K562 (cell line): ENCODE results near the gene AADAC. TPM values are rescaled to one million over a fixed set of nuclear protein-coding genes. Genes with fewer than 3 reads are reported as not detected.

Experiments
- ATAC-seq: fragments of 200-7000 bp; cut with Tn5 transposase; 3 replicates; pipeline ENCODE4 v1.9.1; 2020; ENCODE audit warnings: moderate library complexity
- BruUV-seq: library from RNA; stranded (reverse); fragments of 400-500 nt; replicated peaks from 2 replicates; lab custom pipeline; 2021; lab: Mats Ljungman, UMichigan
- CTCF ChIA-PET: fragments of 300-600 bp; formaldehyde crosslinking; extraction: SDS; loops from one replicate; lab custom pipeline; 2021; ENCODE audit warnings: low intra/inter-chr PET ratio; lab: Yijun Ruan, JAX
- POLR2A ChIA-PET: fragments of 300-600, 350-650 bp; sonication (Branson Sonifier 250); formaldehyde crosslinking; extraction: SDS; loops from one replicate; lab custom pipeline; 2021; ENCODE audit warnings: antibody characterized with exemption, inconsistent platforms; lab: Yijun Ruan, JAX
- DNase-seq, 4 experiments: peaks; one replicate each; pipeline versions ENCODE4 v3.0.0 to v3.0.0-alpha.2; 2011 to 2018; ENCODE audit warnings: low spot score in 3 of 4, mixed read lengths in 3 of 4; ENCODE audit errors: extremely low read depth in 1 of 4
- FAIRE-seq: peaks from 2 replicates; lab custom pipeline; 2011; peaks lifted over from hg19 to GRCh38; lab: Jason Lieb, UNC
- H2AFZ ChIP-seq: 2 replicates; pipeline ENCODE4 v1.6.0; 2011; ENCODE audit warnings: low read depth, low read length, control low read depth, inconsistent platforms
- H3K27ac ChIP-seq: fragments of 200-600 bp; 3 replicates; pipeline ENCODE4 v1.8.0; 2011; ENCODE audit warnings: low read depth, mild to moderate bottlenecking, control low read depth, inconsistent platforms, low read length, moderate library complexity, mixed read lengths; ENCODE audit errors: extremely low read depth
- H3K27me3 ChIP-seq, 2 experiments: fragments of 300-600 bp in 1 of 2; 2 replicates in 1 of 2; 3 replicates in 1 of 2; pipeline versions ENCODE4 v1.6.0 to v1.8.0; 2011; ENCODE audit warnings: inconsistent platforms in 2 of 2, low read length in 2 of 2, mild to moderate bottlenecking in 1 of 2, mixed read lengths in 1 of 2, moderate library complexity in 1 of 2; ENCODE audit not compliant: control insufficient read depth in 2 of 2, insufficient read depth in 2 of 2
- H3K36me3 ChIP-seq: fragments of 300-600 bp; 3 replicates; pipeline ENCODE4 v1.8.0; 2011; ENCODE audit warnings: mild to moderate bottlenecking, low read length, inconsistent platforms; ENCODE audit not compliant: control insufficient read depth, insufficient read depth
- H3K4me1 ChIP-seq, 2 experiments: fragments of 200-600 bp in 1 of 2; replicated peaks in 1 of 2; 2 replicates in 1 of 2; 3 replicates in 1 of 2; pipeline versions ENCODE4 v1.5.1 to v1.8.0; 2011; ENCODE audit warnings: inconsistent platforms in 2 of 2, low read length in 2 of 2, mild to moderate bottlenecking in 1 of 2, mixed read lengths in 1 of 2, moderate library complexity in 1 of 2; ENCODE audit not compliant: control insufficient read depth in 2 of 2, insufficient read depth in 2 of 2
- H3K4me2 ChIP-seq: 2 replicates; pipeline ENCODE4 v1.6.1; 2011; ENCODE audit warnings: low read length, control low read depth, inconsistent platforms, mixed read lengths; ENCODE audit not compliant: insufficient read depth
- H3K4me3 ChIP-seq: fragments of 200-600 bp; sonication (generic), shearing (Covaris generic); 2 replicates; pipeline ENCODE4 v1.5.1; 2016; ENCODE audit warnings: control low read depth, inconsistent platforms
- H3K79me2 ChIP-seq: fragments of 200-600 bp; 3 replicates; pipeline ENCODE4 v1.8.0; 2011; ENCODE audit warnings: low read length, inconsistent platforms; ENCODE audit not compliant: control insufficient read depth, insufficient read depth
- H3K9ac ChIP-seq, 2 experiments: 2 replicates each; pipeline versions ENCODE4 v1.6.0 to v1.6.1; 2011; ENCODE audit warnings: low read depth in 2 of 2, low read length in 2 of 2, control low read depth in 1 of 2, inconsistent platforms in 1 of 2, mild to moderate bottlenecking in 1 of 2, mixed read lengths in 1 of 2; ENCODE audit not compliant: insufficient read depth in 1 of 2
- H3K9me1 ChIP-seq: one replicate; pipeline ENCODE4 v1.6.0; 2011; ENCODE audit warnings: inconsistent platforms, mild to moderate bottlenecking, low read length, moderate library complexity; ENCODE audit not compliant: control insufficient read depth, insufficient read depth
- H3K9me3 ChIP-seq: replicated peaks from 2 replicates; pipeline ENCODE4 v1.5.1; 2011; ENCODE audit warnings: low read depth, low read length, inconsistent platforms; ENCODE audit not compliant: control insufficient read depth, insufficient read depth
- H4K20me1 ChIP-seq: replicated peaks from 2 replicates; pipeline ENCODE4 v1.6.1; 2011; ENCODE audit warnings: low read length, inconsistent platforms, mixed read lengths; ENCODE audit not compliant: control insufficient read depth, insufficient read depth
- CBFA2T2 ChIP-seq: fragments of 450-650 bp; conservative IDR thresholded peaks from 2 replicates; pipeline ENCODE4 v1.6.1; 2017; ENCODE audit warnings: mild to moderate bottlenecking
- CBFA2T3 ChIP-seq: fragments of 450-650 bp; IDR thresholded peaks from 2 replicates; pipeline ENCODE4 v1.6.1; 2017
- EHMT2 ChIP-seq: fragments of 450-650 bp; IDR thresholded peaks from 2 replicates; pipeline ENCODE4 v1.6.1; 2018; ENCODE audit warnings: antibody characterized with exemption
- FOS ChIP-seq: IDR thresholded peaks from 3 replicates; pipeline ENCODE4 v1.6.1; 2011; ENCODE audit not compliant: insufficient read length; ENCODE audit errors: extremely low read depth
- GABPB1 ChIP-seq: sonication (generic); formaldehyde crosslinking; IDR thresholded peaks from 2 replicates; pipeline ENCODE4 v1.8.0; 2022; ENCODE audit warnings: mild to moderate bottlenecking, missing genetic modification reagents
- ILK ChIP-seq: fragments of 450-650 bp; IDR thresholded peaks from 2 replicates; pipeline ENCODE4 v1.6.1; 2016; ENCODE audit warnings: missing genetic modification characterization, low read depth, mild to moderate bottlenecking, missing compliant biosample characterization, moderate library complexity, borderline replicate concordance
- KLF6 ChIP-seq: fragments of 250-450 bp; sonication (Bioruptor Pico); IDR thresholded peaks from 2 replicates; pipeline ENCODE4 v1.4.0; 2020; ENCODE audit warnings: mild to moderate bottlenecking, moderate library complexity, borderline replicate concordance
- POLR2H ChIP-seq: IDR thresholded peaks from 2 replicates; pipeline ENCODE4 v1.6.1; 2016; ENCODE audit warnings: missing genetic modification characterization, low read depth, mild to moderate bottlenecking, control low read depth, missing compliant biosample characterization, moderate library complexity
- RAD21 ChIP-seq, 2 experiments: fragments of 250-450 bp in 1 of 2; fragments of 450-650 bp in 1 of 2; sonication (Bioruptor Pico) in 1 of 2; formaldehyde crosslinking in 1 of 2; IDR thresholded peaks in 1 of 2; conservative IDR thresholded peaks in 1 of 2; 2 replicates each; pipeline versions ENCODE4 v1.4.0 to v1.8.0; 2020 to 2022; ENCODE audit warnings: mild to moderate bottlenecking in 2 of 2, moderate library complexity in 1 of 2
- SLC30A9 ChIP-seq: fragments of 250-450 bp; sonication (Bioruptor Pico); IDR thresholded peaks from 2 replicates; pipeline ENCODE4 v1.8.0; 2022; ENCODE audit warnings: mild to moderate bottlenecking, moderate library complexity
- SOX6 ChIP-seq: fragments of 450-650 bp; IDR thresholded peaks from 2 replicates; pipeline ENCODE4 v1.6.1; 2014; ENCODE audit warnings: mild to moderate bottlenecking
- TAF15 ChIP-seq: fragments of 200-400 bp; formaldehyde crosslinking; IDR thresholded peaks from 2 replicates; pipeline ENCODE4 v1.6.1; 2017; ENCODE audit warnings: mild to moderate bottlenecking, low read depth, low read length, moderate library complexity
- TEAD4 ChIP-seq, 2 experiments: sonication (generic) in 1 of 2; formaldehyde crosslinking in 1 of 2; IDR thresholded peaks; 2 replicates each; pipeline versions ENCODE4 v1.6.1 to v1.8.0; 2012 to 2022; ENCODE audit warnings: borderline replicate concordance in 1 of 2, inconsistent platforms in 1 of 2, low read length in 1 of 2, mild to moderate bottlenecking in 1 of 2, missing genetic modification reagents in 1 of 2
- ZFP1 ChIP-seq: fragments of 450-650 bp; formaldehyde crosslinking; IDR thresholded peaks from 2 replicates; pipeline ENCODE4 v1.4.0; 2020; ENCODE audit warnings: mild to moderate bottlenecking, mixed read lengths
- ZNF121 ChIP-seq: sonication (generic); formaldehyde crosslinking; conservative IDR thresholded peaks from 2 replicates; pipeline ENCODE4 v1.8.0; 2022; ENCODE audit warnings: missing genetic modification reagents
- ZNF324 ChIP-seq: fragments of 250-450 bp; sonication (Bioruptor Pico); IDR thresholded peaks from 2 replicates; pipeline ENCODE4 v1.4.0; 2020; ENCODE audit warnings: mild to moderate bottlenecking
- ZNF668 ChIP-seq: fragments of 250-450 bp; sonication (Bioruptor Pico); IDR thresholded peaks from 2 replicates; pipeline ENCODE4 v1.8.0; 2022; ENCODE audit warnings: mild to moderate bottlenecking, inconsistent platforms
- ZSCAN32 ChIP-seq: fragments of 450-650 bp; formaldehyde crosslinking; IDR thresholded peaks from 2 replicates; pipeline ENCODE4 v1.4.0; 2020; ENCODE audit warnings: mild to moderate bottlenecking, moderate library complexity
- WGBS: fragments of 100-300 bp; shearing (Covaris generic); methylation state at CpG from one replicate; pipeline ENCODE4 v1.1.6; 2016; ENCODE audit warnings: low coverage, mixed read lengths; ENCODE audit not compliant: insufficient coverage; ENCODE audit errors: missing lambda C conversion rate; 5-methylcytosine and 5-hydroxymethylcytosine counted together
- in situ Hi-C: fragments of 300-500 bp; cut with MboI; formaldehyde crosslinking; loops from 4 replicates; pipeline ENCODE4 v1.15.0; 2018; ENCODE audit warnings: inconsistent platforms, mixed read lengths
- intact Hi-C: fragments of 100-400 bp; cut with micrococcal nuclease; formaldehyde crosslinking; loops from 2 replicates; pipeline ENCODE4 v1.14.2; 2022
- polyA plus RNA-seq, 8 experiments: library from polyadenylated mRNA; depleted of rRNA in 4 of 8; stranded (reverse) in 5 of 8; unstranded in 3 of 8; fragments of >200 nt; fragmentation: Nextera tagmentation in 2 of 8; fragmentation: Illumina TruSeq in 1 of 8; extraction: Ambion mirVana in 2 of 8; extraction: Trizol in 1 of 8; gene quantifications; 2 replicates each; pipeline versions ENCODE4 v1.2.1 to v1.2.3, GENCODE V29; 2011 to 2014; ENCODE audit warnings: inconsistent platforms in 1 of 8, missing spikeins in 1 of 8
- total RNA-seq, 7 experiments: library from RNA; depleted of rRNA in 6 of 7; stranded (reverse); fragments of >200 nt in 6 of 7; fragmentation: Illumina TruSeq in 2 of 7; extraction: Trizol in 2 of 7; gene quantifications; 2 replicates each; pipeline versions ENCODE4 v1.2.1 to v1.2.3, GENCODE V29; 2011 to 2021; ENCODE audit warnings: low replicate concordance in 1 of 7
- TF ChIP-seq, protein P1 (sequence below), 2 experiments: IDR thresholded peaks in 1 of 2; conservative IDR thresholded peaks in 1 of 2; 2 replicates each; pipeline ENCODE4 v1.6.1; 2016; ENCODE audit warnings: low read depth in 2 of 2, mild to moderate bottlenecking in 1 of 2, missing compliant biosample characterization in 1 of 2, missing genetic modification characterization in 1 of 2, moderate library complexity in 1 of 2
- TF ChIP-seq, protein P2 (sequence below): fragments of 250-450 bp; sonication (Bioruptor Pico); IDR thresholded peaks from 2 replicates; pipeline ENCODE4 v1.9.0; 2021; ENCODE audit warnings: mild to moderate bottlenecking, inconsistent platforms

AADAC gene
- total and polyA plus RNA-seq, 9 of the 15 experiments (the other 6 are each of a cell fraction or from before 2014, with no cell fraction given): 0.47 TPM; not detected in 8

DNA sequence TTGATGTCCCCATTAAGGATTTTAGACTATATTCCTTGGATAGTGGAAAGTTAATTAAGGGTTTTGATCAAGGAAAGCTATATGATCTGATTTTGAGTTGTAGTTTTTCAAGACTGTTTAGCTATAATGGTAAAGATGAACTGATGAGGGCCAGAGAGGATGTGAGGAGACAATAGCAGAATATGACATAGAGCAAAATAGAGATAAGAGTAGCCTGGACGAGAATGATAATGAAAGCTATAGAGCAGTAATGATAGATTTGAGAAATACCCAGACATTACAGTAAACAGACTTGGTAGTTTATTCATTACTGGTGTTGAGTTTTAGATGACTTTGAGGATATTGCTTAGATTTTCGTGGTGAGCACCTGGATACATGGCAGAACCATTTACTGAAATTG is 63.4 kb downstream of the AADAC start:
- H3K9ac ChIP-seq: no peak overlapping the region
- in situ Hi-C loops (no loop called here), intact Hi-C loops (no loop called here)
- H3K4me1 ChIP-seq: peaks cover 4 to 38% of the 10 kb centered on the region in 2 experiments
- BruUV-seq: no TSS peak
- 3% methylated on average over 2 of the region's 2 CpGs for WGBS
- no peaks in the 10 kb centered on the region for H4K20me1 ChIP-seq
- H3K79me2 ChIP-seq: no peaks in the 10 kb centered on the region
- H3K27me3 ChIP-seq: no peaks in the 10 kb centered on the region
- CTCF ChIA-PET: no interaction called here
- no peaks in the 10 kb centered on the region for H3K9me3 ChIP-seq
- peak in 2 of 4 experiments; percentile 22 to 28 for DNase-seq
- H3K4me3 ChIP-seq: no peak overlapping the region
- POLR2A ChIA-PET: no interaction called here
- FAIRE-seq: no peak
- peak; percentile 78 for ATAC-seq
- 0 out of 2 replicates have a peak overlapping the region, but pooled peaks have one; percentile 1 for H2AFZ ChIP-seq
- peak overlapping the region; percentile 13; the same call in 1 of the 3 replicates for H3K27ac ChIP-seq
- H3K4me2 ChIP-seq: peak overlapping the region; percentile 39
- no peaks in the 10 kb centered on the region for H3K9me1 ChIP-seq
- no peaks in the 10 kb centered on the region for H3K36me3 ChIP-seq
- TF ChIP-seq ZNF324 (CRISPR knock-in tag) (no peak), CBFA2T3 (peak; percentile 88), EHMT2 (no peak), CBFA2T2 (peak; percentile 77), ILK (tag) (no peak), KLF6 (CRISPR knock-in tag) (no peak), FOS (no peak), RAD21 (CRISPR knock-in tag; conservative IDR thresholded peaks at IDR 0.05 in 1 of 2, IDR thresholded peaks at IDR 0.05 in 1 of 2) (no peak), SOX6 (peak; percentile 98), ZSCAN32 (CRISPR knock-in tag) (no peak), TEAD4 (IDR thresholded peaks at IDR 0.05; ENCODE audit: low read length) (peak; percentile 84), TEAD4 (CRISPR knock-in tag; IDR thresholded peaks at IDR 0.05; ENCODE audit: borderline replicate concordance) (no peak), POLR2H (no peak), ZNF668 (CRISPR knock-in tag) (no peak), GABPB1 (CRISPR knock-in tag) (no peak), ZFP1 (CRISPR knock-in tag) (no peak), SLC30A9 (no peak), TAF15 (no peak), ZNF121 (CRISPR knock-in tag) (no peak)
- TF ChIP-seq, protein P1, sequence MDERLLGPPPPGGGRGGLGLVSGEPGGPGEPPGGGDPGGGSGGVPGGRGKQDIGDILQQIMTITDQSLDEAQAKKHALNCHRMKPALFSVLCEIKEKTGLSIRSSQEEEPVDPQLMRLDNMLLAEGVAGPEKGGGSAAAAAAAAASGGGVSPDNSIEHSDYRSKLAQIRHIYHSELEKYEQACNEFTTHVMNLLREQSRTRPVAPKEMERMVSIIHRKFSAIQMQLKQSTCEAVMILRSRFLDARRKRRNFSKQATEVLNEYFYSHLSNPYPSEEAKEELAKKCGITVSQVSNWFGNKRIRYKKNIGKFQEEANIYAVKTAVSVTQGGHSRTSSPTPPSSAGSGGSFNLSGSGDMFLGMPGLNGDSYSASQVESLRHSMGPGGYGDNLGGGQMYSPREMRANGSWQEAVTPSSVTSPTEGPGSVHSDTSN (CRISPR knock-in tag; IDR thresholded peaks at IDR 0.05; ENCODE audit: low read depth): no peak
- TF ChIP-seq, protein P1 (tag; conservative IDR thresholded peaks at IDR 0.05; ENCODE audit: low read depth): peak; percentile 65
- TF ChIP-seq, protein P2, sequence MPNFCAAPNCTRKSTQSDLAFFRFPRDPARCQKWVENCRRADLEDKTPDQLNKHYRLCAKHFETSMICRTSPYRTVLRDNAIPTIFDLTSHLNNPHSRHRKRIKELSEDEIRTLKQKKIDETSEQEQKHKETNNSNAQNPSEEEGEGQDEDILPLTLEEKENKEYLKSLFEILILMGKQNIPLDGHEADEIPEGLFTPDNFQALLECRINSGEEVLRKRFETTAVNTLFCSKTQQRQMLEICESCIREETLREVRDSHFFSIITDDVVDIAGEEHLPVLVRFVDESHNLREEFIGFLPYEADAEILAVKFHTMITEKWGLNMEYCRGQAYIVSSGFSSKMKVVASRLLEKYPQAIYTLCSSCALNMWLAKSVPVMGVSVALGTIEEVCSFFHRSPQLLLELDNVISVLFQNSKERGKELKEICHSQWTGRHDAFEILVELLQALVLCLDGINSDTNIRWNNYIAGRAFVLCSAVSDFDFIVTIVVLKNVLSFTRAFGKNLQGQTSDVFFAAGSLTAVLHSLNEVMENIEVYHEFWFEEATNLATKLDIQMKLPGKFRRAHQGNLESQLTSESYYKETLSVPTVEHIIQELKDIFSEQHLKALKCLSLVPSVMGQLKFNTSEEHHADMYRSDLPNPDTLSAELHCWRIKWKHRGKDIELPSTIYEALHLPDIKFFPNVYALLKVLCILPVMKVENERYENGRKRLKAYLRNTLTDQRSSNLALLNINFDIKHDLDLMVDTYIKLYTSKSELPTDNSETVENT (CRISPR knock-in tag): no peak
